Measurements from ENCODE around the gene HEXB.
"Not testable (repeated sequence)": the region's sequence is repeated elsewhere in the genome, so short reads cannot be mapped to it uniquely, and the experiment has no call there.

The HEXB gene

DNA sequence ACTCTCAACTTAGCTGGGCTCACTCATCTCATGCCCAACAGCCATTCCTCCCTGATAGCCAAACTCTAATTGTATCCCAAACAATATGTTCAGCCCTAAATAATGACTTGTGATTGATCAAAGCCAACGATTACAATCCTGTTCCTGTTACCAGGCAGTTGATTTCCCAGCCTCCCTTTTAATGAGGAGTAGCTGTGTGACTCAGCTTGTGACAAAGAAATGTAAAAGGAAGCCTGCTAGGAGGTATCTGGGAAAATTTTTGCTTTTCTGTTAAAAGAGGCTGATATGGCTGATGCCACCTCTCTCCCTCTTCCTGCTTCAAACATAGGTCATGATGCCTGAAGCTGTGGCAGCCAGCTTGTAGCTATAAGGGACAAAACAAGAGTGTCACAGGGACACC lies 24.9 kb upstream of the HEXB start:
- DNase-seq: no peak

DNA sequence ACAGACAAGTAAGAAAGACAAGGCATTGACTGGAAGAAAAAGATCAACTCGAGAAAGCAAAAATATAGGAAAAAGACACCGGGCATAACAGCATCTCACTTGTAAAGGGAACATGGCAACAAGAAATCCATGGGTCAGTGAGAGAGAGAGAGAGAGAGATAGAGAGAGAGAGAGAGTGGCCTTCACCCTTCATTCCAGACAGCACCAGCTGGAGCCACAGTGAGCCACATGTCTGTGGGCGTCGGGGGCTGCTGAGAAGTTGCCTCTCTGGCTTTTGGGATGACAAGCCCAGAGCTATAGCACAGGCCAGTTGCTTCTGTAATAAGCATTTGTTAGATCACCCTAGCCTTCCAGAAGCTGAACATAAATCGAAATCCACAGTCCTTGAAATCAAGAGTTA lies 24.2 kb upstream of the HEXB start:
- no peak for DNase-seq

GRCh38 chr5:74664551-74664950 lies 20.5 kb upstream of the HEXB start:
- no peak for DNase-seq

DNA sequence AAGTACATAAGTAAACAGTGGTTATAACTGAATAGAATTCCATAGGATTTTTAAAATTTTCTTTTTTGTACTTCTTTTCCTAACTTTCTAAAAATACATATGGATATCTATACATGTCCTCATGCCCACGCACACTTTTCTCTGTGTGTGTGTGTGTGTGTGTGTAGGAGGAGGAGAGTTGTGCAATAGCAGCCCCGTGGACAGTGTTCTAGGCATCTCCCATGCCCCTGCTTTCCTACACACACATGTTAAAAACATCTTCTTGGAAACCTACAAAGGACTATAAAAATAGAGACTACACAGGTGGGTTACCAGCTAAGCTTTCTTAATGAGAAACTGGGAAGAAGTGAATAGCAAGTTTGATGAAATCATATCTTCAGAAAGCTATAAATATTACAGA lies 19.8 kb upstream of the HEXB start:
- DNase-seq: no peak

DNA sequence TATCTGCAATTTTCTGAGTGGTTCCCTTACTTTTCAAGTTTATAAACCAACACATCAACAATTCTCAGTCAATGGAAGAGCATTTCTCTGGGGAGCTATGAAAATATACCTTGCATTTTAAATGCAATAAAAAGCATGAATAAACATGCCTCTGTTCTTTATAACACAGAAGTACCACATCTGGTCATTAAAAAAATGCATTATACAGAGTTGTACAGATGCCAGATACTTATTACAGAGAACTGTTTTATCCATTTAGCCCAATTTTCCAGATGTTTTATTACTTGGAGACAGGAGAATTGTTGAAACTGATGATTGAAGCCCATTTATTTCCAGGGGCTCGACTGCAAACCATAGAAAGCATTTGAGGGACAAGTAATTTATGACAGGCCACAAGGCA lies 19.2 kb upstream of the HEXB start:
- no peak for DNase-seq

GRCh38 chr5:74667396-74667795 lies 17.6 kb upstream of the HEXB start:
- DNase-seq: no peak

GRCh38 chr5:74669821-74670220 lies 15.2 kb upstream of the HEXB start:
- no peak for DNase-seq

GRCh38 chr5:74670396-74671038 lies 14.5 kb upstream of the HEXB start:
- no peak for DNase-seq

DNA sequence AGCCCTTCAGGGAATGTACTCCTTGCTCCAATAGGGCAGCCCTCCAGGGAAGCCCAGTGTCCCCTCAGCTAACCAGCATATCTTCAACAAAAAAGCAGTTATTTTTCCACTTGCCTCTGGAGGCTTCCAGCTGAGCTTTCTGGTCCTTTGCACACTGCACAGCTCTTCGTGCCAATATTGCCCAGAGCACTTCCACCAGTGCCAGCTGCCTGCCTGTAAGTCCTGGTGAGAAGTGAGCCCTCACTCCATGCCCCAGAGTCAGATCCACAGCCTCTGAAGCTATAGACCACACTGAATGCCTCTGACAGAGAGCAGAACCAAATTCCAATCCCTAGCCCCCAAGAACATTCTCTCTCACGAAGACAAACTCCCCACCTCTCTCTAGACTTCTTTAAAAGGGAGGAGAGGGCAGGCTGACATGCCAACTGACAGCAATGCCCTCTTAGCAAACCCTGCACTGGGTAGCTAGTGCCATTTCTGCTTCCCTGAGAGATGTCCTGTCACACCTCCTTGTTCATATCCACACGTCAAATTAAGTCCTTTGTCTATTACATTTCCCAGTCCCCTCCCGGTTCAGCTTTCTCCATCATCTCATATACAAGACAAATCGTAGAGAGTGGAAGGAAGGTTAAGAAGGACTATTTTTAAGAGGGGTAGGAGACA lies 12.7 kb upstream of the HEXB start:
- DNase-seq: no peak

DNA sequence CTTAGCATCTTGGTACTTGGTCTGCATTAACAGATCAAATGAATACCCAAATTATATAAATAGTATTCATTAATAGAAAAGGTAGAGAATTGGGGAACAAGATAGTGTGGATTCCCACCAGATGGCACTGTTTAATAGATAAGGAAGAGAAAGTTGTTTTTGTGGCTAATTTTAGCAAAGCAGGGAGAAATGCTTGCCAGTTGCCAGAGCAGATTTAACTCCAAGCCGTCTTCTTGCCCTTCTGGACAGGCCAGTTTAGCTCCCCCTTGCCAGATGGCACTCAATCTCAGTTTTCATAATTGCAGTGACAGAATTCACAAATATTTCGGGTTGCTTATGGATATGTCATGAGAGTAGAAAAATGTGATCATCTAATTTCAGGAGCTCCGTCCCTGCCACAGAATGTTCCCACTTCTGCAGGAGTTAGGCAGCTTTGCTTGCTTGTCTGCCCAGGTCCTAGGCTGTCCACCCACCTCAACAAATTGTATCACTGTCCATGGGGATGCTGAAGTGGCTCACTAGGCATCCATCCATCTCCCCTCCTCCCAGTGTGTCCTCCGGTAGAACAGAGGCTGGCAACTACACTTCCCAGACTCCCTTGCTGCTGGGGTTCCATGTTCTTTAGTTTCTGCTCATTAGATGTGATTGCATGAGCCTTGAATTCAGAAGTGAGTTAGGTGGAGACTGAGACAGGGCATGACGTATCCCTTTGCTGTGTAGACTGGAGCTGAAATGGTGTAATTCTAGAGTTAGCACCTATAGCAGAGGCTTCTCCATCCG lies 11.8 kb upstream of the HEXB start:
- peak; percentile 76 to 79 for DNase-seq

- DNase-seq: not testable (repeated sequence)
These were observed 8.6 kb upstream of the HEXB start for GRCh38 chr5:74676466-74676865.

- not testable (repeated sequence) for DNase-seq
These were observed 6.9 kb upstream of the HEXB start for GRCh38 chr5:74678123-74678522.

DNA sequence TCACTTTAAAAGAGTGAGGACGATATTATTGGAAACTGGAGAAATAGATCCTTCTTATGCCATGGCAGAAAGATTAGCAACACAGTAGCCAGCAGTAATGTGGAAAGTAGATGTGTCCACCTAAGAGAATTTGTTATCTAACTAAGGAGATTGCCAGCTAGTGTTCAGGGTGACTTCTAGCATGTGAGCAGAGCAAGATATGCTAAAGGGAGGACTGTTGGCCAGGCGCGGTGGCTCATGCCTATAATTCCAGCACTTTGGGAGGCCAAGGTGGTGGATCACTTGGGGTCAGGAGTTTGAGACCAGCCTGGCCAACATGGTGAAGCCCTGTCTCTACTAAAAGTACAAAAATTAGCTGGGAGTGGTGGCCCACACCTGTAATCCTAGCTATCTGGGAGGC lies 5.7 kb upstream of the HEXB start:
- DNase-seq: not testable (repeated sequence)

DNA sequence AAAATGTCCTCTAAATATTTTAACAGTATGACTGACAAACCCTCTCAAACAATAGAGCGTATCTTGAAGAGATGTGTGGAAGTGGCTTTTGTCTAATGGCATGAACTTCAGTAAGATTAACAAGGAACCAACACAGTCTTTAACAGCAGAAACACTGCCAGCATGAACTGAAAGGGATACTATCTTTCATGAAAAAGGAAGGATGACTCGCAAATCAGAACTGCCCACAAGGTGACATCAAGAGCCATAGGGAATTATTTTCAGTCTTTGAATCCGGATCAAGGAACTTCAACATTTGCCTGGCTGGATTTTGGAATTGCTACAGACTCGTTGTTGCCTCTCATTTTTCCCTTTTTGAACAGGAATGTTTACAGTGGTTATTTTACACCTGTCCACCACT lies 5.1 kb upstream of the HEXB start:
- peak in 1 of 2 experiments; percentile 3 for DNase-seq

GRCh38 chr5:74685979-74686631 lies 1.1 kb downstream of the HEXB start:
- no peak for DNase-seq

GRCh38 chr5:74686962-74687751 lies 2.1 kb downstream of the HEXB start:
- no peak for DNase-seq

DNA sequence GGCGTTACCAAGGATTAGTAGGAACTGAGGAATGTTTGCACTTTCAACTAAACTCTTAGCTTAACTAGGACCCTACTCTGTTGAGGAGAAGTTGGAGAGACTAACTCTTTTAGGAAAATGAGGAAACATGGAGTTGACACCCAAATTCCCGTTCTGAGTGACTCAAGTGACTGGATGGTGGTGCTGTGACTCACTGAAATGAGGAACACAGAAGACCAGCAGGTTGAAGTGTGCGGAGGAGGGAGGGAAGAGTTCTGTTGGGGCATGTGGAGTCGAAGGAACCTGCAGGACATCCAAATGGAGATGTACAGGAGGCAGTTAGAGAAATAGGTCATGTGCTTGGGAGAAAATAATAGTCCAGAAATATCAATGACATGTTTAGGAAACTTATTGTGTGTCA lies 8.2 kb downstream of the HEXB start:
- DNase-seq: no peak

GRCh38 chr5:74717596-74717995 lies 32.6 kb downstream of the HEXB start:
- DNase-seq: no peak

- DNase-seq: no peak
These were observed 37.2 kb downstream of the HEXB start for GRCh38 chr5:74722271-74722670.

- DNase-seq: no peak
These were observed 40.3 kb downstream of the HEXB start for GRCh38 chr5:74725331-74725730.

- no peak for DNase-seq
These were observed 51.7 kb downstream of the HEXB start for GRCh38 chr5:74736759-74737158.

DNA sequence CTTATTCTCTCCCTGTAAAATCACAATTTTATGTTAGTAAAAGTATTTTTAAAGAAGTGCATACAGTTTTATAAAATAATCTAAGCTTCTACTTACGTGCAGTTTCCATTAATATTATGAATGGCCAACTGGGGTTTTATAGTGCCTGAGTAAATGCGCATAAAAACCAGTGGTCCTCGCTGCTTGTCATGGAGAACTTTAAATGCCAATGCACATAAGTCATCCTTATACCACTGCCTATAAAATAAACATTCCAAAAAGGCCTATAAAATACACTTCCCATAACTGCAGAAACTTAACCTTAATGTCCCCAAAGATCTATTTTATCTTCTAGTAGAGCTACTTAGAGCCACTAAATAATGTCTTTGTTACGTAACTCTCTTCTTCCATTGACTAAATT lies 53.4 kb downstream of the HEXB start:
- no peak for DNase-seq

- not testable (repeated sequence) for DNase-seq
These were observed 63.7 kb downstream of the HEXB start for GRCh38 chr5:74748742-74749141.
